ENCODE results near the gene SLC10A6. TPM values are rescaled to one million over a fixed set of nuclear protein-coding genes. Genes with fewer than 3 reads are reported as not detected.

SLC10A6 gene
- total RNA-seq, 1 donor from 2014 or later = not detected

DNA sequence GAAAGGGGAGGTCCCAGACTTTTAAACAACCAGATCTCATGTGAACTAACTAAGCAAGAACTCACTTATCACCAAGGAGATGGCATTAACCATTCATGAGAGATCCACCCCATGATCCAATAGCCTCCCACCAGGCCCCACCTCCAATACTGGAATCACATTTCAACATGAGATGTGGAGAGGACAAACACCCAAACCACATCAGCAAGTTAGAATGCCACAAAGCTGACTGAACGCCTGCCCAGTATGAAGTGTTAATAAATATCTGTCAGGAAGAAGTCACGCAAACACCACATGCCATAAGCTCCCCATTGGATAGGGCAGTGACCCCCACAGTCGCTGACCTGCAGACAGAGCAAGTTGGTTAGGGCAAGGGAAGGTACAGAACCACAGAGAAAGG is 14.3 kb downstream of the SLC10A6 start:
- no peak for DNase-seq
- H3K9me3 Mint-ChIP-seq = no peaks in the 10 kb centered on the region
- H3K27me3 Mint-ChIP-seq = no peaks in the 10 kb centered on the region
- no peaks in the 10 kb centered on the region for H3K4me1 Mint-ChIP-seq
- H3K27ac Mint-ChIP-seq = no peak overlapping the region
- no peaks in the 10 kb centered on the region for H3K36me3 Mint-ChIP-seq (ENCODE audit: low read depth)
- intact Hi-C loops (cut with micrococcal nuclease) = no loop called here
- no peak overlapping the region for H3K4me3 Mint-ChIP-seq

DNA sequence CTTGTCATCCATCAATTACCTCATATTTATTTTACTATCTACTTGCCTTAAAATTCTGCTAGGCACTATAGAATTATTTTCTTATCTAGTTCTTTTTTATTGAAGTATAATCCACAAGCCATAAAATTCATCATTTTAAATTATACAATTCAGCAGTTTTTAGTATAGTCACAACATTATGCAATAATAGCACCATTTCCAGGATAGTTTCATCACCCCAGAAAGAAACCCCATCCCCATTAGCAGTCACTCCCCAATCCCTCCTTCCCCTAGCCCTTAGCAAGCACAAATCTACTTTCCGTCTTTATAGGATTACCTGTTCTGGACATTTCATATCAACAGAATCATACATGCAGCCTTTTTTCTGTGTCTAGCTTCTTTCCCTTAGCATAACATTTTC is 15.6 kb downstream of the SLC10A6 start:
- intact Hi-C loops (cut with micrococcal nuclease) = no loop called here
- Mint-ChIP-seq H3K4me1 (no peaks in the 10 kb centered on the region), H3K9me3 (no peaks in the 10 kb centered on the region), H3K27ac (no peak overlapping the region), H3K4me3 (no peak overlapping the region), H3K27me3 (no peaks in the 10 kb centered on the region), H3K36me3 (ENCODE audit: low read depth) (no peaks in the 10 kb centered on the region)
- DNase-seq = no peak

DNA sequence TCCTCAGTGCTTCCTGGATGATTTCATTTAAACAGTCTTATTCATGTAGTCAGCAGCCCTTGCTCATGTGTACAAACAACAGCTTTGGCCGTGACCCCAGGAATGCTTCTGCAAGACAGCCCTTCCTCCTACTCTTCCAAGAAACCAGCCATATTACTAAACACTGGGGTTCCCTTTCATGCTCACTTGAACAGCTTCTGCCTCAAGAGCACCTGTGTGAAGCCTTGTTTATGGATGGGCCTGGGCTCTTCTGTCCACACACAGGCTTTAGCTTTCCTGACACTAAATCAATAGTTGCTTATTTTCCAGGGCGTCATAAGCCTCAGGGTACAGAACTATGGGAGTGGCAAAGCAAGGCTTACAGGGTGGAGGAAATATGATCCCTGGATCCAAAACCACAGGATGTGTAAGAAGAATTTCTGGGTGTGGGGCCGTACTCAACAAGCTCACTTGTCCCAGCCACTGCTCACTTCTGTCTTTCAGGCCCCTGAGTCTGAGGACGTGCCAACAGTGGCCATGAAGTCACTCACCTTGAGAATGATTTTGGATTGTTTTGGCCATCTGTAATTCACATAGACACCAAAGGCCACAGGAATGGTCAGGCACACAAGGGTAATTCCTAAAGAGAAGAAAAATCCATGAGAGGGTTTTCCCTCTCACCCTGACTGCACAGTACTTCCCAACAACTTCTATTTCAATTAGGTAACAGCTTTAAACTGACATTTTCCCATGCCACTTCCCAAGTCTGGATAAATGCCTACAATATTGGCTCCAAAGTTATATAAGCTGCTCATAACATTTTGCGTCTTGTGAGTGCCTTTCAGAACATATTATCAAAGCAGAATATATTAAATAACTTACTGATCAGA is 17.7 kb downstream of the SLC10A6 start:
- Mint-ChIP-seq H3K36me3 (ENCODE audit: low read depth) (no peaks in the 10 kb centered on the region), H3K9me3 (no peaks in the 10 kb centered on the region), H3K27me3 (peaks cover 2% of the 10 kb centered on the region), H3K27ac (no peak overlapping the region), H3K4me3 (no peak overlapping the region), H3K4me1 (no peaks in the 10 kb centered on the region)
- no peak for DNase-seq
- intact Hi-C loops (cut with micrococcal nuclease) = no loop called here

DNA sequence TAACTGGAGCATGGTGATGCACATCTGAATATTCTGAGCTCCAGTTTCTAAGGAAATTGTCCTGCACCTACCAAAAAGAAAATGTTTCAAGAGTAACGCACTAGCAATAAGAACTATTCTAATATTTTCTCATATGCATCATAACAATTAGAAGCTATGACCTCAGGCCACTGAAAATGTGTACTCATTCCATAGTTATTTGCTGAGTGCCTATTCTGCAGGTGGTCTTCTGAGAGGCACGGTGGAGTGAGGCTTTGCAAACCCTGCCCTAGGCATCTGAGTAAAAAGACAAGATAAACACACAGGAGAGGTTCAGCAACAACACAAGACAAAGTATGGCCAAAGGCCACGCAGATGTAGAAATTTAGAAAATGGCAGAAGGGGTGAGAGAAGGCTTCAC is 23.7 kb downstream of the SLC10A6 start:
- no peaks in the 10 kb centered on the region for H3K9me3 Mint-ChIP-seq
- intact Hi-C loops (cut with micrococcal nuclease) = no loop called here
- no peak overlapping the region for H3K4me3 Mint-ChIP-seq
- H3K36me3 Mint-ChIP-seq (ENCODE audit: low read depth) = no peaks in the 10 kb centered on the region
- no peak for DNase-seq
- no peak overlapping the region for H3K27ac Mint-ChIP-seq
- H3K27me3 Mint-ChIP-seq = peaks cover 2% of the 10 kb centered on the region
- H3K4me1 Mint-ChIP-seq = no peaks in the 10 kb centered on the region

DNA sequence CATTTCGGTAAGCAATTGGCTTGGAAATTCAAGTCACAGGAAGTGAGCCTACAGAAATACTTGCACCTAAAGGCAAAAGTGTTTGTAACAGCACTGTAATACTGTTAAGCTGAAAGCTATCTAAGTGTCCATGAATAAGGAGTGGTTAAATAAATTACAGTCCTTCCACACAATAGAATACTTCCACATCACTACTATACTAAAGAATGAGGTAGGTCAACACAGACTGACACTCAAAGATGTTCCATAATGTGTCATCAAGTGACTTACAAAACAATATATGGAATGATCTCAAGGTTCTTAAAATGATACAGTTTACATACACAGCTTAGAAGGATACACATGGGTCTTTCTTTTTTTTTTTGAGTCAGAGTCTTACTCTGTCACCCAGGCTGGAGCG is 27.0 kb downstream of the SLC10A6 start:
- no peaks in the 10 kb centered on the region for H3K27me3 Mint-ChIP-seq
- H3K4me3 Mint-ChIP-seq = no peak overlapping the region
- no peak overlapping the region for H3K27ac Mint-ChIP-seq
- no peaks in the 10 kb centered on the region for H3K9me3 Mint-ChIP-seq
- intact Hi-C loops (cut with micrococcal nuclease) = no loop called here
- DNase-seq = no peak
- H3K4me1 Mint-ChIP-seq = no peaks in the 10 kb centered on the region
- H3K36me3 Mint-ChIP-seq (ENCODE audit: low read depth) = no peaks in the 10 kb centered on the region

DNA sequence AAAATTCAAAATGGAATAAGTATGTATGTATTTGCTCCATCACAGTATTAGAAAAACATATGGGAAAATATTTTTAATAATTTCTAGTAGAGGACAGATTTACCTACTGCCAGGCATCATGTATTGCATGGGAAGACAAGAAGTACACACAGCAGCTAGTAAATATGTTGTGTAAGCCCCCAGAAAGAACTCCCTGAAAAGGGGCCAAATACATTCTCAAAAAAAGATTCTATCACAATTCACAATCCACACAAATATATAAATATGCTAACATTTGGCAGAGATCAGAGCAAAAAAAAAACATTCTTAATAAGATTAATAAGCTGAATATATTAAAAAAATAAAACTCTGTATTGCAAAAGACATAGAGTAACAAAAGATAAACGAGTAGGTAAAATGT is 28.0 kb downstream of the SLC10A6 start:
- intact Hi-C loops (cut with micrococcal nuclease) = no loop called here
- Mint-ChIP-seq H3K9me3 (no peaks in the 10 kb centered on the region), H3K27me3 (no peaks in the 10 kb centered on the region), H3K4me1 (no peaks in the 10 kb centered on the region), H3K4me3 (no peak overlapping the region), H3K27ac (no peak overlapping the region), H3K36me3 (ENCODE audit: low read depth) (no peaks in the 10 kb centered on the region)
- no peak for DNase-seq

DNA sequence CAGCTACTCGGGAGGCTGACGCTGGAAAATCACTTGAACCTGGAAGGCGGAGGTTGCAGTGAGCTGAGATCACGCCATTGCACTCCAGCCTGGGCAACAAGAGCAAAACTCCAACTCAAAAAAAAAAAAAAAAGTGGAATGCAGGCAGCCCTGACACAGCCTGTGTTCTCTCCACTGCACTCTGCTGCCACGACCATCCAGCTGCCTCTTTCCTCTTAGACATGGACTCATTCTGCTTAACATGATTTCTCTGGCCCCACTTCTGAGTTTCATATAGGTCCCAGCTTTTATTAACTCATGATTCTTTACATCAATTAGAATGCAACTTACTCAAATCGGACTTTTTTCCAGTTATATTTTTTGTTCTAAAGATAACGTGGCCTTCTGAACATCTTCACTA is 29.6 kb downstream of the SLC10A6 start:
- intact Hi-C loops (cut with micrococcal nuclease) = no loop called here
- DNase-seq = no peak
- H3K36me3 Mint-ChIP-seq (ENCODE audit: low read depth) = no peaks in the 10 kb centered on the region
- H3K9me3 Mint-ChIP-seq = no peaks in the 10 kb centered on the region
- H3K27ac Mint-ChIP-seq = no peak overlapping the region
- no peaks in the 10 kb centered on the region for H3K4me1 Mint-ChIP-seq
- no peak overlapping the region for H3K4me3 Mint-ChIP-seq
- H3K27me3 Mint-ChIP-seq = no peaks in the 10 kb centered on the region

DNA sequence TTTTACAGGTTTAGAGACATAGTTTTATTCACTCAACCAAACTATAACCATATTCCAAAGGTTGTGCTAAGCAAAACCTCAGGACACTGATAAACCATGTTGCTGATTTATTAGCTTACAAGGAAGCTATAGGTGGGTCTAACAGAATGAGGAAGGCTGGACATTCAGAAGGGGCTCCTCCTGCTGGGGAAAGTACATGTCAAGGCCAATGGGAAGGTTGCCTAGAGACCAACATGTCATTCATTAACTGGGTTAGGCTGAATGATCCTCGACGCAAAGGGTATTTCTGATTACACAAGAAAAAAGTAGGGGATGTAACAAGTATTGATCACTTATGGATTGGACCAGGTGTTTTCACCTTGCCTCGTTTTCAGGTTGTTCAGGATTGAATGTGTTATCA is 30.3 kb downstream of the SLC10A6 start:
- Mint-ChIP-seq H3K27me3 (no peaks in the 10 kb centered on the region), H3K9me3 (no peaks in the 10 kb centered on the region), H3K27ac (no peak overlapping the region), H3K4me3 (no peak overlapping the region), H3K4me1 (no peaks in the 10 kb centered on the region), H3K36me3 (ENCODE audit: low read depth) (no peaks in the 10 kb centered on the region)
- intact Hi-C loops (cut with micrococcal nuclease) = no loop called here
- DNase-seq = no peak

DNA sequence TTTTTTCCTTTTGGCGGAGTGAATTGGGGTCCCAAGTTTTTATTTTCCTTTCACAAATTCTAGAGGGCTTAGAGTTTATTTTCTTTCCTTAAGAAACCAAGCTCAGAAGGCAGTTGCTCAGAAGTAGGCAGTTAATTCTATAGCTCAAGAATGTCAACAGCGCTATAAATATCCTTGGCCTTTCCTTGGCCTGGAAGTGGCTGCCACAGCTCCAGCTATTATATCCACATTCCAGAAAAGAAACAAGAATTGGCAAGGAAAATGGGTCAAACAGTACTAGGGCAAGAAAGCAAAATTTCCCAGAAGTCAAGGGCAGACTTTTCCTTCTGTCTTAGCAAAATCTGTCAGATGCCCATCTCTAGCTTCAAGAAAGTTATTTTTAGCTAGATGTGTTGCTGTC is 31.0 kb downstream of the SLC10A6 start:
- H3K27me3 Mint-ChIP-seq = no peaks in the 10 kb centered on the region
- intact Hi-C loops (cut with micrococcal nuclease) = no loop called here
- H3K27ac Mint-ChIP-seq = no peak overlapping the region
- H3K4me1 Mint-ChIP-seq = no peaks in the 10 kb centered on the region
- DNase-seq = no peak
- H3K9me3 Mint-ChIP-seq = no peaks in the 10 kb centered on the region
- H3K36me3 Mint-ChIP-seq (ENCODE audit: low read depth) = no peaks in the 10 kb centered on the region
- H3K4me3 Mint-ChIP-seq = no peak overlapping the region

DNA sequence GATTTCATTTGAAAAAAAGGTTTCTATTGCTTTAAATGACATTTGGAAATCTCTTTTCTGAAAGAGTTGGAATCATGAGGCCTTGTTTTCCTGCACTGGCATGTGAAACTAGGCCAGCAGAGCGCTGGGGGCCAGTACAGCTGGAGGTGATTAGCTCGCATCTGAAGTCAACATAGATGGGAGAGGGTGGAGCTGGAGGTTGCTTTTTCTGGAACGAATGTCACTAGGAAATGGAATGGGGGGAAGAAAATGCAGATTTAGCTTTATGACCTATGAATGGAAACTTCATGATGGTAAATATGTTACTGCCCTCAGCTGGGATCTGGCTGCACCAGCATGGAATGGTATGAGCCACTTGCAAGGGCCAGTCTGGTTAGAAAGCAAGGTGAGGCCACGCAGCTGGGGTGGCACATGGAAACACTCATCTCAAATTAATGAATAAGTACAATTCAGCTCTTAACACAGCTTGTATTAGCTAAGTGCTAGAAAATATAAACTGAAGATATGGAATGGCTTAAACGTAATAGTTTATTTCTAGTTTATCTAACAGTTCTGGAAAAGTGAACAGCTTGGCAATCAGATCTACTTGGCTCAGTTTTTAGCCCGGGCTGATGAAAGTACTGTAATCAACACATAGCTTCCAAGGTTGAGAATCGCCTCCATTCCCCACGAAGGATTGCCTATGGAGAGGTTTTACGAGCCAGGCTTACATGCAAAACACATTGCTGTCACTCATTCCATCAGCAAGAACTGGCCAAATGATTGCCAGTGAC is 32.5 kb downstream of the SLC10A6 start:
- Mint-ChIP-seq H3K4me1 (no peaks in the 10 kb centered on the region), H3K9me3 (no peaks in the 10 kb centered on the region), H3K27me3 (no peaks in the 10 kb centered on the region), H3K4me3 (no peak overlapping the region), H3K27ac (no peak overlapping the region), H3K36me3 (ENCODE audit: low read depth) (no peaks in the 10 kb centered on the region)
- intact Hi-C loops (cut with micrococcal nuclease) = no loop called here
- no peak for DNase-seq

DNA sequence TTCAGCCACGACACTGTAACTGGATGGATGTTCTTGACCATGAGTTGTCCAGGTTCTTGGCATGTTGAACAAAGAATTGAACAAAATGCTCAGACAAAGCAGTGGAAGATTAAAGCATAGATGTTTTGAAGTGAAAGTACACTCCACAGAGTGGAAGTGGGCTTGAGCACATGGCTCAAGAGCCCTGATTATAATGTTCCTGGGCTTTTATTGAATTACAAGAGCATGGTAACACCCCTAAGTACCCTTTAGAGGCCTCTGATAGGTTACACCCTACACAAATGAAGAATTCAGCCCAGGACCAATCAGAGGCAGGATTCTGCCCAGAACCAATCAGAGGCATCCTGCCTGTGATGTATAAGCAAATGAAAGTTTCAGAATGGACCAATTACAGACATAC is 33.5 kb downstream of the SLC10A6 start:
- Mint-ChIP-seq H3K27me3 (no peaks in the 10 kb centered on the region), H3K36me3 (ENCODE audit: low read depth) (no peaks in the 10 kb centered on the region)
- DNase-seq = no peak

DNA sequence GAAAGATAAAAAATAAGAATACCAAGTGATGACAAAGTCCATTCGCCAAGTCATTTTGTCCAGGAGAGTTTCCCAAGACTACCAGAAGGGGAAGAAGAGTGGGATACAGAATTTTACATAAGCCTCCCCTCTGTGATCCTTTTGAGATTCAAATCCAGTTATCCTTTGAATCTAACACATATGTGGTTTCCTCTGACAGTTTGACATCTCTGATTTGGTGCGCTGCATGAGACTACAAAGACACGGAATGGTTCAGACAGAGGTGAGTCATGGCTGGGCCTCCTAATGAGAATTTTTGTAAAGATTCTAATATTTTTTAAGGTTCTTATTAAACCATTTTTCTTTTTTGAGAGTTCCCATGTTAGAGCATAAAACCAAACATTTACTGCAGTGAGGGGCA is 38.3 kb downstream of the SLC10A6 start:
- Mint-ChIP-seq H3K9me3 (no peaks in the 10 kb centered on the region), H3K4me1 (no peaks in the 10 kb centered on the region), H3K36me3 (ENCODE audit: low read depth) (no peaks in the 10 kb centered on the region), H3K27ac (no peak overlapping the region), H3K27me3 (no peaks in the 10 kb centered on the region), H3K4me3 (no peak overlapping the region)
- DNase-seq = peak; percentile 6
- intact Hi-C loops (cut with micrococcal nuclease) = no loop called here

More for the DNA sequence above, 33.5 kb downstream of the SLC10A6 start:
- Mint-ChIP-seq H3K4me3 (no peak overlapping the region), H3K4me1 (no peaks in the 10 kb centered on the region), H3K27ac (no peak overlapping the region), H3K9me3 (no peaks in the 10 kb centered on the region)
- intact Hi-C loops (cut with micrococcal nuclease) = no loop called here

DNA sequence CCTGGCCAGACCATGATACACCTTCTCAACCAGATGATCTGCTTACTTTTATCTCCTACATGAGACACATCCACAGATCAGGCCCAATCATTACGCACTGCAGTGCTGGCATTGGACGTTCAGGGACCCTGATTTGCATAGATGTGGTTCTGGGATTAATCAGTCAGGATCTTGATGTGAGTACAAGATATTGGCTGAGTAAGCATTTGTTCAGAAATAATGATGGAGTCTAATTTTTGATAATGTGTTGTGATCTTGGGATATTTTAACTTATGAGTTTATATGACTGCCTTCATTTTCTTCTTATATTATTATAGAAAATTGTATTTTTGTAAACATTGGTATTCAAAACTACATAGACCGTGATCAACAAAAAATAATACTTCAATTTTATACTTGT is 39.4 kb downstream of the SLC10A6 start:
- H3K36me3 Mint-ChIP-seq (ENCODE audit: low read depth) = no peaks in the 10 kb centered on the region
- no peaks in the 10 kb centered on the region for H3K9me3 Mint-ChIP-seq
- intact Hi-C loops (cut with micrococcal nuclease) = no loop called here
- no peaks in the 10 kb centered on the region for H3K27me3 Mint-ChIP-seq
- H3K27ac Mint-ChIP-seq = no peak overlapping the region
- H3K4me1 Mint-ChIP-seq = no peaks in the 10 kb centered on the region
- H3K4me3 Mint-ChIP-seq = no peak overlapping the region
- peak; percentile 4 for DNase-seq

DNA sequence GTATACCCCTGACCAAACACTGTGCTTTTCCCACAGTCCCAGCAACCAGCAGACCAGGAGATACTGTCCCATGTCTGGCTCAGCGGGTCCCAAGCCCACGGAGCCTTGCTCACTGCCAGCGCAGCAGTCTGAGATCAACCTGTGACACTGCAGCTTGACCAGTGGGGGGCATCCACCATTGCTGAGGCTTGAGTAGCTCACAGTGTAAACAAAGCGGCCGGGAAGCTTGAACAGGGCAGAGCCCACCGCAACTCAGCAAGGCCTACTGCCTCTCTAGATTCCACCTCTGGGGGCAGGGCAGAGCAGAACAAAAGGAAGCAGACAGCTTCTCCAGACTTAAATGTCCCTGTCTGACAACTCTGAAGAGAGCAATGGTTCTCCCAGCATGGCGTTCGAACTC is 58.1 kb downstream of the SLC10A6 start:
- Mint-ChIP-seq H3K4me3 (no peak overlapping the region), H3K9me3 (no peaks in the 10 kb centered on the region), H3K27ac (no peak overlapping the region), H3K4me1 (no peaks in the 10 kb centered on the region), H3K27me3 (no peaks in the 10 kb centered on the region), H3K36me3 (ENCODE audit: low read depth) (no peaks in the 10 kb centered on the region)
- DNase-seq = no peak
- intact Hi-C loops (cut with micrococcal nuclease) = no loop called here

All from activated CD4-positive, alpha-beta T cell treated with anti-CD3 and anti-CD28 coated beads, Interleukin-2, amount 10 ng/mL, durations not matched to agents 24 days and 14 days (primary cell).